SK-N-SH treated with all-trans-retinoic acid at 6 μM for 48 hours (cell line): Measurements from ENCODE around the gene WFDC5.

Experiments
- ATAC-seq: fragments of 200-7000 bp; cut with Tn5 transposase; 3 replicates; pipeline ENCODE4 v1.9.1; 2020; ENCODE audit warnings: mild to moderate bottlenecking, moderate library complexity
- BACH2 ChIP-seq: fragments of 250-450 bp; sonication (Bioruptor Pico); IDR thresholded peaks from 2 replicates; pipeline ENCODE4 v1.9.0; 2021; ENCODE audit warnings: mild to moderate bottlenecking, borderline replicate concordance
- CREB5 ChIP-seq: fragments of 250-450 bp; sonication (Bioruptor Pico); IDR thresholded peaks from 2 replicates; pipeline ENCODE4 v1.5.1; 2020; ENCODE audit warnings: low read depth, mild to moderate bottlenecking, moderate library complexity
- CSRNP3 ChIP-seq: fragments of 250-450 bp; sonication (Bioruptor Pico); IDR thresholded peaks from 2 replicates; pipeline ENCODE4 v1.5.1; 2021; ENCODE audit warnings: mild to moderate bottlenecking, moderate library complexity
- ESRRG ChIP-seq: fragments of 250-450 bp; sonication (Bioruptor Pico); IDR thresholded peaks from 2 replicates; pipeline ENCODE4 v1.6.1; 2021; ENCODE audit warnings: mild to moderate bottlenecking
- GLIS3 ChIP-seq: fragments of 250-450 bp; sonication (Bioruptor Pico); IDR thresholded peaks from 2 replicates; pipeline ENCODE4 v1.5.0; 2020; ENCODE audit warnings: mild to moderate bottlenecking, moderate library complexity
- OSR1 ChIP-seq: fragments of 250-450 bp; sonication (Bioruptor Pico); IDR thresholded peaks from 2 replicates; pipeline ENCODE4 v1.8.0; 2022; ENCODE audit warnings: moderate library complexity, mild to moderate bottlenecking, inconsistent platforms
- PATZ1 ChIP-seq: fragments of 250-450 bp; sonication (Bioruptor Pico); IDR thresholded peaks from 2 replicates; pipeline ENCODE4 v1.8.0; 2020; ENCODE audit warnings: mild to moderate bottlenecking, moderate library complexity, borderline replicate concordance
- POU6F1 ChIP-seq: fragments of 250-450 bp; sonication (Bioruptor Pico); IDR thresholded peaks from 2 replicates; pipeline ENCODE4 v1.8.0; 2021; ENCODE audit warnings: low read depth, mild to moderate bottlenecking, moderate library complexity, borderline replicate concordance
- PPARA ChIP-seq: fragments of 250-450 bp; sonication (Bioruptor Pico); IDR thresholded peaks from 2 replicates; pipeline ENCODE4 v1.5.0; 2020; ENCODE audit warnings: mild to moderate bottlenecking, borderline replicate concordance
- RARB ChIP-seq: fragments of 250-450 bp; sonication (Bioruptor Pico); IDR thresholded peaks from 2 replicates; pipeline ENCODE4 v1.8.0; 2021; ENCODE audit warnings: mild to moderate bottlenecking, moderate library complexity
- SNAI2 ChIP-seq: fragments of 250-450 bp; sonication (Bioruptor Pico); IDR thresholded peaks from 2 replicates; pipeline ENCODE4 v1.5.0; 2020; ENCODE audit warnings: mild to moderate bottlenecking, moderate library complexity
- TCF4 ChIP-seq: fragments of 250-450 bp; sonication (Bioruptor Pico); IDR thresholded peaks from 2 replicates; pipeline ENCODE4 v1.8.0; 2021; ENCODE audit warnings: mild to moderate bottlenecking, moderate library complexity, borderline replicate concordance
- ZC3H10 ChIP-seq: fragments of 250-450 bp; sonication (Bioruptor Pico); IDR thresholded peaks from 2 replicates; pipeline ENCODE4 v1.5.1; 2021; ENCODE audit warnings: mild to moderate bottlenecking, moderate library complexity
- ZFP3 ChIP-seq: fragments of 250-450 bp; sonication (Bioruptor Pico); IDR thresholded peaks from 2 replicates; pipeline ENCODE4 v1.5.0; 2020; ENCODE audit warnings: mild to moderate bottlenecking, moderate library complexity
- ZFP30 ChIP-seq: fragments of 450-650 bp; formaldehyde crosslinking; IDR thresholded peaks from 2 replicates; pipeline ENCODE4 v1.5.0; 2022; ENCODE audit warnings: mild to moderate bottlenecking, moderate library complexity
- ZNF565 ChIP-seq: fragments of 450-650 bp; formaldehyde crosslinking; conservative IDR thresholded peaks from 2 replicates; pipeline ENCODE4 v1.5.0; 2020; ENCODE audit warnings: low read depth, mild to moderate bottlenecking, moderate library complexity
- ZNF70 ChIP-seq: fragments of 450-650 bp; formaldehyde crosslinking; IDR thresholded peaks from 2 replicates; pipeline ENCODE4 v1.5.0; 2020; ENCODE audit warnings: mild to moderate bottlenecking, moderate library complexity
- ZNF8 ChIP-seq: fragments of 450-650 bp; formaldehyde crosslinking; IDR thresholded peaks from 2 replicates; pipeline ENCODE4 v1.5.0; 2020; ENCODE audit warnings: mild to moderate bottlenecking, moderate library complexity
- TF ChIP-seq, protein P1 (sequence below): fragments of 250-450 bp; sonication (Bioruptor Pico); IDR thresholded peaks from 2 replicates; pipeline ENCODE4 v1.5.0; 2020; ENCODE audit warnings: mild to moderate bottlenecking, moderate library complexity

WFDC5 gene, protein sequence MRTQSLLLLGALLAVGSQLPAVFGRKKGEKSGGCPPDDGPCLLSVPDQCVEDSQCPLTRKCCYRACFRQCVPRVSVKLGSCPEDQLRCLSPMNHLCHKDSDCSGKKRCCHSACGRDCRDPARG

GRCh38 chr20:45114465-45115385, at the start of gene WFDC5:
Gene WFDC5, minus strand, starts transcription at chr20:45115174. Its CDS starts 91 bp downstream, at chr20:45115083.
- no peak; the same call in 2 of the 3 replicates for ATAC-seq
- no peak for TF ChIP-seq GLIS3 (CRISPR knock-in tag)
- no peak for TF ChIP-seq OSR1 (CRISPR knock-in tag)
- TF ChIP-seq SNAI2 (CRISPR knock-in tag), result no peak
- no peak for TF ChIP-seq ZNF70 (CRISPR knock-in tag)
- TF ChIP-seq CSRNP3 (CRISPR knock-in tag), result no peak
- TF ChIP-seq PPARA (CRISPR knock-in tag), result no peak
- no peak for TF ChIP-seq ESRRG (CRISPR knock-in tag)
- no peak for TF ChIP-seq ZFP30 (CRISPR knock-in tag)
- no peak for TF ChIP-seq POU6F1 (CRISPR knock-in tag)
- TF ChIP-seq ZNF8 (CRISPR knock-in tag), result no peak
- TF ChIP-seq ZC3H10 (CRISPR knock-in tag), result no peak
- TF ChIP-seq, all 23 proteins: peak for 0

GRCh38 chr20:45163083-45163803, 48.3 kb upstream of the WFDC5 start:
- TF ChIP-seq CSRNP3 (CRISPR knock-in tag), result no peak
- TF ChIP-seq BACH2, result no peak
- no peak for TF ChIP-seq ZC3H10 (CRISPR knock-in tag)
- TF ChIP-seq PPARA (CRISPR knock-in tag), result no peak
- TF ChIP-seq ZFP30 (CRISPR knock-in tag), result no peak
- TF ChIP-seq SNAI2 (CRISPR knock-in tag), result no peak
- TF ChIP-seq RARB, result no peak
- TF ChIP-seq, protein P1, sequence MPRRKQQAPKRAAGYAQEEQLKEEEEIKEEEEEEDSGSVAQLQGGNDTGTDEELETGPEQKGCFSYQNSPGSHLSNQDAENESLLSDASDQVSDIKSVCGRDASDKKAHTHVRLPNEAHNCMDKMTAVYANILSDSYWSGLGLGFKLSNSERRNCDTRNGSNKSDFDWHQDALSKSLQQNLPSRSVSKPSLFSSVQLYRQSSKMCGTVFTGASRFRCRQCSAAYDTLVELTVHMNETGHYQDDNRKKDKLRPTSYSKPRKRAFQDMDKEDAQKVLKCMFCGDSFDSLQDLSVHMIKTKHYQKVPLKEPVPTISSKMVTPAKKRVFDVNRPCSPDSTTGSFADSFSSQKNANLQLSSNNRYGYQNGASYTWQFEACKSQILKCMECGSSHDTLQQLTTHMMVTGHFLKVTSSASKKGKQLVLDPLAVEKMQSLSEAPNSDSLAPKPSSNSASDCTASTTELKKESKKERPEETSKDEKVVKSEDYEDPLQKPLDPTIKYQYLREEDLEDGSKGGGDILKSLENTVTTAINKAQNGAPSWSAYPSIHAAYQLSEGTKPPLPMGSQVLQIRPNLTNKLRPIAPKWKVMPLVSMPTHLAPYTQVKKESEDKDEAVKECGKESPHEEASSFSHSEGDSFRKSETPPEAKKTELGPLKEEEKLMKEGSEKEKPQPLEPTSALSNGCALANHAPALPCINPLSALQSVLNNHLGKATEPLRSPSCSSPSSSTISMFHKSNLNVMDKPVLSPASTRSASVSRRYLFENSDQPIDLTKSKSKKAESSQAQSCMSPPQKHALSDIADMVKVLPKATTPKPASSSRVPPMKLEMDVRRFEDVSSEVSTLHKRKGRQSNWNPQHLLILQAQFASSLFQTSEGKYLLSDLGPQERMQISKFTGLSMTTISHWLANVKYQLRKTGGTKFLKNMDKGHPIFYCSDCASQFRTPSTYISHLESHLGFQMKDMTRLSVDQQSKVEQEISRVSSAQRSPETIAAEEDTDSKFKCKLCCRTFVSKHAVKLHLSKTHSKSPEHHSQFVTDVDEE, result no peak
- TF ChIP-seq ZFP3 (CRISPR knock-in tag), result no peak
- TF ChIP-seq TCF4, result no peak
- TF ChIP-seq ZNF8 (CRISPR knock-in tag), result no peak
- TF ChIP-seq ZNF70 (CRISPR knock-in tag), result no peak
- TF ChIP-seq PATZ1, result no peak
- TF ChIP-seq POU6F1 (CRISPR knock-in tag), result no peak
- no peak for TF ChIP-seq OSR1 (CRISPR knock-in tag)
- no peak for TF ChIP-seq CREB5 (CRISPR knock-in tag)
- TF ChIP-seq ZNF565 (CRISPR knock-in tag), result no peak
- ATAC-seq, result no peak
